CD14-positive monocyte (primary cell): ENCODE data around the gene ABCA7. TPM values are rescaled to one million over a fixed set of nuclear protein-coding genes. Genes with fewer than 3 reads are reported as not detected.
"Not testable (repeated sequence)": the region's sequence is repeated elsewhere in the genome, so short reads cannot be mapped to it uniquely, and the experiment has no call there.

ENCODE experiments used
- DNase-seq, 3 donors: peaks; one replicate each; pipeline ENCODE4 v3.0.0-alpha.2; 2011 to 2022
- H2AFZ ChIP-seq: 2 replicates; pipeline ENCODE4 v1.6.0; 2012; ENCODE audit warnings: mild to moderate bottlenecking, low read depth, low read length, inconsistent platforms; ENCODE audit not compliant: insufficient read depth, poor library complexity, severe bottlenecking
- H3K27ac ChIP-seq, 2 donors: 1 replicate in 1 of 2; 2 replicates in 1 of 2; pipeline ENCODE4 v1.5.1; 2012 to 2013; ENCODE audit warnings: low read length in 2 of 2, control low read depth in 1 of 2, inconsistent platforms in 1 of 2, low read depth in 1 of 2, mild to moderate bottlenecking in 1 of 2
- H3K27me3 ChIP-seq, 2 donors: one replicate each; pipeline versions ENCODE4 v1.6.0 to v1.6.1; 2011 to 2013; ENCODE audit warnings: low read length in 2 of 2; ENCODE audit not compliant: control insufficient read depth in 2 of 2, insufficient read depth in 2 of 2
- H3K36me3 ChIP-seq, 2 donors: replicated peaks in 1 of 2; 1 replicate in 1 of 2; 2 replicates in 1 of 2; pipeline versions ENCODE4 v1.5.1 to v1.6.1; 2012 to 2013; ENCODE audit warnings: low read length in 2 of 2, control low read depth in 1 of 2, inconsistent platforms in 1 of 2, mild to moderate bottlenecking in 1 of 2; ENCODE audit not compliant: insufficient read depth in 2 of 2, control insufficient read depth in 1 of 2
- H3K4me1 ChIP-seq, 2 donors: 1 replicate in 1 of 2; 2 replicates in 1 of 2; pipeline versions ENCODE4 v1.5.1 to v1.6.1; 2012 to 2013; ENCODE audit warnings: low read length in 2 of 2, control low read depth in 1 of 2, inconsistent platforms in 1 of 2, mild to moderate bottlenecking in 1 of 2, moderate library complexity in 1 of 2; ENCODE audit not compliant: insufficient read depth in 2 of 2, control insufficient read depth in 1 of 2
- H3K4me2 ChIP-seq: replicated peaks from 2 replicates; pipeline ENCODE3; 2012; ENCODE audit warnings: low read length, moderate library complexity, mild to moderate bottlenecking; ENCODE audit not compliant: poor library complexity, severe bottlenecking; ENCODE audit errors: extremely low read depth
- H3K4me3 ChIP-seq, 3 experiments: fragments of 200-600 bp in 1 of 3; sonication (generic) in 1 of 3; replicated peaks in 1 of 3; 1 replicate in 2 of 3; 2 replicates in 1 of 3; pipeline ENCODE4 v1.5.1; 2011 to 2013; ENCODE audit warnings: low read length in 3 of 3, mild to moderate bottlenecking in 3 of 3, control low read depth in 2 of 3, low read depth in 2 of 3, inconsistent platforms in 1 of 3, moderate library complexity in 1 of 3
- H3K79me2 ChIP-seq: 2 replicates; pipeline ENCODE4 v1.6.0; 2012; ENCODE audit warnings: mild to moderate bottlenecking, control low read depth, inconsistent platforms, low read length, moderate library complexity; ENCODE audit not compliant: insufficient read depth
- H3K9ac ChIP-seq: 2 replicates; pipeline ENCODE4 v1.6.0; 2017; ENCODE audit warnings: low read length, mild to moderate bottlenecking; ENCODE audit not compliant: insufficient read depth, poor library complexity, severe bottlenecking
- H3K9me3 ChIP-seq, 2 donors: replicated peaks in 1 of 2; 1 replicate in 1 of 2; 2 replicates in 1 of 2; pipeline versions ENCODE4 v1.5.1 to v1.6.1; 2012 to 2013; ENCODE audit warnings: low read length in 2 of 2, control low read depth in 1 of 2; ENCODE audit not compliant: control insufficient read depth in 1 of 2, insufficient read depth in 1 of 2
- H4K20me1 ChIP-seq: 2 replicates; pipeline ENCODE4 v1.6.0; 2012; ENCODE audit warnings: mild to moderate bottlenecking, low read length, control low read depth, moderate library complexity; ENCODE audit not compliant: insufficient read depth
- H3K27ac Mint-ChIP-seq, 7 donors: one replicate each; pipeline ENCODE4 v1.8.0; 2020; ENCODE audit warnings: mild to moderate bottlenecking in 7 of 7, mixed read lengths in 7 of 7, moderate library complexity in 6 of 7, inconsistent platforms in 2 of 7
- H3K27me3 Mint-ChIP-seq, 3 donors: one replicate each; pipeline ENCODE4 v1.8.0; 2021 to 2022; ENCODE audit warnings: low read depth in 3 of 3, mild to moderate bottlenecking in 3 of 3, mixed read lengths in 3 of 3, moderate library complexity in 3 of 3, inconsistent platforms in 1 of 3
- H3K36me3 Mint-ChIP-seq, 2 donors: one replicate each; pipeline ENCODE4 v1.8.0; 2020; ENCODE audit warnings: mixed read lengths in 2 of 2, inconsistent platforms in 1 of 2, mild to moderate bottlenecking in 1 of 2
- H3K4me1 Mint-ChIP-seq: one replicate; pipeline ENCODE4 v1.8.0; 2020; ENCODE audit warnings: mild to moderate bottlenecking, mixed read lengths
- H3K4me3 Mint-ChIP-seq, 2 donors: one replicate each; pipeline ENCODE4 v1.8.0; 2020; ENCODE audit warnings: mild to moderate bottlenecking in 2 of 2, mixed read lengths in 2 of 2, moderate library complexity in 1 of 2
- H3K9me3 Mint-ChIP-seq, 7 donors: one replicate each; pipeline ENCODE4 v1.8.0; 2020 to 2022; ENCODE audit warnings: mixed read lengths in 7 of 7, mild to moderate bottlenecking in 6 of 7, moderate library complexity in 6 of 7, inconsistent platforms in 2 of 7
- WGBS: methylation state at CpG from one replicate; pipeline ENCODE4 v1.1.5; 2013; ENCODE audit warnings: missing lambda C conversion rate; ENCODE audit not compliant: insufficient coverage; 5-methylcytosine and 5-hydroxymethylcytosine counted together
- intact Hi-C, 2 donors: fragments of 100-400 bp; cut with micrococcal nuclease; formaldehyde crosslinking; loops; one replicate each; pipeline versions ENCODE4 v1.15.0 to v1.15.1; 2023
- polyA plus RNA-seq, 3 donors: library from polyadenylated mRNA; depleted of rRNA in 1 of 3; unstranded in 2 of 3; stranded (reverse) in 1 of 3; fragments of 300-500 nt in 2 of 3; fragments of >200 nt in 1 of 3; fragmentation: Illumina TruSeq in 2 of 3; gene quantifications; 1 replicate in 2 of 3; 2 replicates in 1 of 3; pipeline ENCODE4 v1.2.3, GENCODE V29; 2012 to 2021
- TF ChIP-seq, protein P1 (sequence below): fragments of 200-600 bp; IDR thresholded peaks from one replicate; pipeline ENCODE4 v1.8.0; 2022; ENCODE audit warnings: antibody characterized with exemption, mild to moderate bottlenecking

Gene ABCA7
- polyA plus RNA-seq, 3 donors: 1.7 to 104 (median 7.8) TPM

DNA sequence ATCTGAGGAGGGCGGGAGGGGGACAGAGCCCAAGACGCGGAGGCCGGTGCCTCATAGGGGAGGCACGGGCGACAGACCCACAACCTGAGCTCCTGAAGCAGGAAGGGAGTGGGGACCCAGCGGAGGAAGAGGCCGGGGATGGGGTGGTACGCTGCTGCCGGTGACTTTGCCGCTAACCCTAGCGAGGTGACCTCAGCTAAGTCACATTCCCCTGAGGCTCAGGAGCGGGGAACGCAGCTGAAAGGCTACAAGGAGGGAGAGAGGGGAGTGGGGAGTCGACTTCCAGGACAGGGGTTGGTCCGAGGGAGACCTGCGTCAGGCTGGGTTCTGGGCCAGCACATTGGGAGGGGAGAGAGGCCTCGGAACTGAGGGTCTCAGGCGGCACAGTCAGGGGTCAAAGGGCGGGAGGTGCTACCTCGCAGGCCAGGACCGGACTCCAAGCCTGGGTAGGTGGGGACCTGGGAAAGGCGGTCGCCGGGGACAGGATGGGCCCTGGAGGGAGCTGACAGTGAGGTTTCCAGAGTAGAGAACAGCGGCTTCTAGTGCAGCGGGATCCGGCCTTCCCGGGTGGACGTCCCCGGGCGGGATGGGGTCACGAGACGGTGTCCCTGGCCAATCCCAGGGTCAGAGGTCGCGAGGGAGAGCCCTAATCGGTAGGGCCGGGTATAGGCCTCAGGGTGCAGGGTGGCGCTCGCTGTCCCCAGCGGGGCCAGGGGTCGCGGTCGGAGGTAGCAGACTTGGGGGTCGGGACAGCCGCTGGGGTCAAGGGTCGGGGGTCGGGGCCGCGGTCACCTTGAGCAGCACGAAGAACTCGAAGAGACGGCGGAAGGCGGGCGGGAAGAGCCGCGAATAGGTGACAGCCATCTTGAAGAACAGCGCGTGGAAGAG, 19.7 kb upstream of the ABCA7 start:
- Mint-ChIP-seq H3K27ac (peak overlapping the region; percentile 81 to 99 (median 94)), H3K27me3 (no peaks in the 10 kb centered on the region), H3K4me1 (peaks cover 45% of the 10 kb centered on the region), H3K9me3 (no peaks in the 10 kb centered on the region), H3K36me3 (peaks cover 2 to 20% of the 10 kb centered on the region in 2 donors), H3K4me3 (peak overlapping the region; percentile 88 to 94)
- Histone ChIP-seq H3K4me1 (peaks cover 49 to 53% of the 10 kb centered on the region in 2 donors), H3K27me3 (no peaks in the 10 kb centered on the region), H4K20me1 (peaks cover 55% of the 10 kb centered on the region), H3K4me3 (peak overlapping the region; percentile 45 to 96 (median 96)), H3K36me3 (peaks cover 0 to 8% of the 10 kb centered on the region in 2 donors), H2AFZ (peak overlapping the region; percentile 51), H3K79me2 (peaks cover 56% of the 10 kb centered on the region), H3K9ac (peak overlapping the region; percentile 91), H3K9me3 (no peaks in the 10 kb centered on the region), H3K27ac (peak overlapping the region; percentile 50 to 99), H3K4me2 (peak overlapping the region; percentile 97)
- no peak for DNase-seq
- intact Hi-C loops: loop anchor here in 1 of 2 donors (2.0 to 10.0 kb wide), 3 partner anchors 21 to 85 kb away; partner anchors contain the start of genes ABCA7, ARHGAP45 and GPX4
- WGBS: under 1% methylated on average over 55 of the region's 60 CpGs
- TF ChIP-seq, protein P1, sequence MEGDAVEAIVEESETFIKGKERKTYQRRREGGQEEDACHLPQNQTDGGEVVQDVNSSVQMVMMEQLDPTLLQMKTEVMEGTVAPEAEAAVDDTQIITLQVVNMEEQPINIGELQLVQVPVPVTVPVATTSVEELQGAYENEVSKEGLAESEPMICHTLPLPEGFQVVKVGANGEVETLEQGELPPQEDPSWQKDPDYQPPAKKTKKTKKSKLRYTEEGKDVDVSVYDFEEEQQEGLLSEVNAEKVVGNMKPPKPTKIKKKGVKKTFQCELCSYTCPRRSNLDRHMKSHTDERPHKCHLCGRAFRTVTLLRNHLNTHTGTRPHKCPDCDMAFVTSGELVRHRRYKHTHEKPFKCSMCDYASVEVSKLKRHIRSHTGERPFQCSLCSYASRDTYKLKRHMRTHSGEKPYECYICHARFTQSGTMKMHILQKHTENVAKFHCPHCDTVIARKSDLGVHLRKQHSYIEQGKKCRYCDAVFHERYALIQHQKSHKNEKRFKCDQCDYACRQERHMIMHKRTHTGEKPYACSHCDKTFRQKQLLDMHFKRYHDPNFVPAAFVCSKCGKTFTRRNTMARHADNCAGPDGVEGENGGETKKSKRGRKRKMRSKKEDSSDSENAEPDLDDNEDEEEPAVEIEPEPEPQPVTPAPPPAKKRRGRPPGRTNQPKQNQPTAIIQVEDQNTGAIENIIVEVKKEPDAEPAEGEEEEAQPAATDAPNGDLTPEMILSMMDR: no peak

DNA sequence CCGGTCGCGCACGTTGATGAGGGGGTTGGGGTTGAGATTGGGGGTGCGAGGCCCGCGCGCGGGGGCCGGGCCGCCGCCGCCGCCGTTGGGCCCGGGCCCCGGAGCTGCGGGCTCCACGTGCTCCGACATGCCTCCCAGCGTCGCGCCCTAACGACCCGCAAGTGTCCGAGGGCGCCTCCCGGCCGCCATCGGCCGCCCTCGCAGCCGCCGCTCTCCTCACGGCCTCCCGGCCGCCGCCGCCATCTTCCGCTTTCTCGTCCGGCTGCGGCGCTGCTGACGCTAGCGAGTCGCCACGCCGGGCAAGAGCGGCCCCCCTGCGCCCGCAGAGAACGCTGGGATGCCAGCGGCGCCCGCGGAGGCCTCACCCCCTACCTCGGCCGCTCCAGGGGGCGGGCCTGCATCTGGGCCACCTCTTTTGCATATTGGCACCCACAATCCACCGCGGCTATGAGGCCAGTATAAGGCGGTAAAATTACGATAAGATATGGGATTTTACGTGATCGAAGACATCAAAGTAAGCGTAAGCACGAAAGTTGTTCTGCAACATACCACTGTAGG, 19.0 kb upstream of the ABCA7 start, which contains the start of gene TMEM259:
TSS of gene TMEM259 (minus strand) at position 256 of the 558 bp plus-strand sequence. CDS start at position 129, 127 bp downstream.
- Mint-ChIP-seq H3K27ac (peak within 1 kb of the TSS; percentile 95 to 99 (median 98)), H3K9me3 (no peaks in the 10 kb centered on the region), H3K4me3 (peak within 1 kb of the TSS; percentile 88 to 94), H3K27me3 (no peaks in the 10 kb centered on the region), H3K4me1 (peaks cover 46% of the 10 kb centered on the region), H3K36me3 (peaks cover 2 to 16% of the 10 kb centered on the region in 2 donors)
- under 1% methylated on average over 48 of the region's 68 CpGs for WGBS
- Histone ChIP-seq H3K9me3 (no peaks in the 10 kb centered on the region), H3K27me3 (no peaks in the 10 kb centered on the region), H3K4me1 (peaks cover 53 to 55% of the 10 kb centered on the region in 2 donors), H3K27ac (peak within 1 kb of the TSS; percentile 84 to 99), H3K36me3 (peaks cover 0 to 8% of the 10 kb centered on the region in 2 donors), H3K79me2 (peaks cover 50% of the 10 kb centered on the region), H3K9ac (peak within 1 kb of the TSS; percentile 91), H2AFZ (peak within 1 kb of the TSS; percentile 51), H3K4me2 (peak within 1 kb of the TSS; percentile 97), H3K4me3 (peak within 1 kb of the TSS; percentile 45 to 96 (median 96)), H4K20me1 (peaks cover 48% of the 10 kb centered on the region)
- TF ChIP-seq, protein P1: no peak
- intact Hi-C loops: loop anchor here in 1 of 2 donors (2.0 to 10.0 kb wide), 3 partner anchors 20 to 84 kb away; partner anchors contain the start of genes ABCA7, ARHGAP45 and GPX4
- peak; percentile 95 to 98 (median 97) for DNase-seq

DNA sequence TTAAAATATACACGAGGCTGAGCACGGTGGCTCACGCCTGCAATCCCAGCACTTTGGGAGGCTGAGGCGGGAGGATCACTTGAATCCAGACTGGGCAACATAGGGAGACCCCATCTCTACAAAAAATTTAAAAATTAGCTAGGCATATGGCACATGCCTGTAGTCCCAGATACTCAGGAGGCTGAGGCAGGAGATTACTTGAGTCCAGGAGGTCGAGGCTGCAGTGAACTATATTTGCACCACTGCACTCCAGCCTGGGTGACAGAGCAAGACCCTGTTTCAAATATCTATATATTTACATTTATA, 16.1 kb upstream of the ABCA7 start:
- intact Hi-C loops: loop anchor here (2.0 to 10.0 kb wide), 3 partner anchors 15 to 81 kb away; partner anchors contain the start of genes ARHGAP45 (in 1 of the 2) and GPX4 (in 1 of the 2)

More for the DNA sequence above, 16.1 kb upstream of the ABCA7 start:
- Histone ChIP-seq H3K4me1 (peaks cover 44 to 50% of the 10 kb centered on the region in 2 donors), H4K20me1 (peaks cover 39% of the 10 kb centered on the region), H3K79me2 (peaks cover 50% of the 10 kb centered on the region)
- H3K36me3 ChIP-seq, H3K27me3 ChIP-seq, H3K9me3 Mint-ChIP-seq, H2AFZ ChIP-seq, H3K9ac ChIP-seq, H3K27ac ChIP-seq, H3K4me3 Mint-ChIP-seq, H3K4me2 ChIP-seq, H3K9me3 ChIP-seq, H3K36me3 Mint-ChIP-seq, DNase-seq, H3K4me3 ChIP-seq, H3K27me3 Mint-ChIP-seq: not testable (repeated sequence)
- Mint-ChIP-seq H3K4me1 (peaks cover 30% of the 10 kb centered on the region), H3K27ac (peak overlapping the region in 1 of 7 donors; percentile 25)
- WGBS: 96% methylated on average over 4 of the region's 5 CpGs
